Fibroblast of the aortic adventitia (primary cell): ENCODE measurements around the gene ANKRD27. TPM values are rescaled to one million over a fixed set of nuclear protein-coding genes. Genes with fewer than 3 reads are reported as not detected.

Source experiments
- DNase-seq: peaks from one replicate; pipeline ENCODE4 v3.0.0-alpha.2; 2010; ENCODE audit warnings: low read depth
- H3K4me3 ChIP-seq: 2 replicates; pipeline ENCODE4 v1.5.1; 2011; ENCODE audit warnings: low read depth, mild to moderate bottlenecking, control low read depth, low read length, moderate library complexity
- total RNA-seq: library from RNA; depleted of rRNA; stranded (reverse); fragments of >200 nt; gene quantifications from 2 replicates; pipeline ENCODE4 v1.2.3, GENCODE V29; 2012; ENCODE audit warnings: low replicate concordance
- TF ChIP-seq, protein P1 (sequence below): IDR thresholded peaks from 2 replicates; pipeline ENCODE4 v1.5.1; 2011; ENCODE audit warnings: mild to moderate bottlenecking, low read length, control low read depth, inconsistent platforms; ENCODE audit not compliant: insufficient read depth

Gene ANKRD27
- total RNA-seq, 1 donor = 29.0 TPM

DNA sequence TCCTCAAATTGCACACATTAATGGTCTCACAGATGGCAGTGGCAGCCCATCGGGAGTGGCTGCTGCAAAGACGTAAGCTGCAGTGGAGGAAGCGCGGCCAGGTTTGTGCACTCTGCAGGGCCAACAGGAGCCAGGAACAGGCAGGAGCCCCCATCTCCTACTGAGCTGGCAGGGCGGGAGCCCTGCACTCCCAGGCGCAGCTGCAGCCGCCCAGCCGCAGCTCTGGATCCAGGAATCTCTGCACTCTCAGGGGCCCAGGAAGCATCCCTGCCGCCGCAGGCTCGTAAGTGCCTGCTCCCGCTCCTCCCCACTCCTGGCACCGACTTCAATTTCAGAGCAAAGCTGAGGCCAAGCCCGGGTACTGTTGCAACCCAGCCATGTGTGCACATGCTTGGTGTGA lies 37.5 kb downstream of the ANKRD27 start:
- no peak overlapping the region for H3K4me3 ChIP-seq
- no peak for DNase-seq
- TF ChIP-seq, protein P1, sequence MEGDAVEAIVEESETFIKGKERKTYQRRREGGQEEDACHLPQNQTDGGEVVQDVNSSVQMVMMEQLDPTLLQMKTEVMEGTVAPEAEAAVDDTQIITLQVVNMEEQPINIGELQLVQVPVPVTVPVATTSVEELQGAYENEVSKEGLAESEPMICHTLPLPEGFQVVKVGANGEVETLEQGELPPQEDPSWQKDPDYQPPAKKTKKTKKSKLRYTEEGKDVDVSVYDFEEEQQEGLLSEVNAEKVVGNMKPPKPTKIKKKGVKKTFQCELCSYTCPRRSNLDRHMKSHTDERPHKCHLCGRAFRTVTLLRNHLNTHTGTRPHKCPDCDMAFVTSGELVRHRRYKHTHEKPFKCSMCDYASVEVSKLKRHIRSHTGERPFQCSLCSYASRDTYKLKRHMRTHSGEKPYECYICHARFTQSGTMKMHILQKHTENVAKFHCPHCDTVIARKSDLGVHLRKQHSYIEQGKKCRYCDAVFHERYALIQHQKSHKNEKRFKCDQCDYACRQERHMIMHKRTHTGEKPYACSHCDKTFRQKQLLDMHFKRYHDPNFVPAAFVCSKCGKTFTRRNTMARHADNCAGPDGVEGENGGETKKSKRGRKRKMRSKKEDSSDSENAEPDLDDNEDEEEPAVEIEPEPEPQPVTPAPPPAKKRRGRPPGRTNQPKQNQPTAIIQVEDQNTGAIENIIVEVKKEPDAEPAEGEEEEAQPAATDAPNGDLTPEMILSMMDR = no peak

DNA sequence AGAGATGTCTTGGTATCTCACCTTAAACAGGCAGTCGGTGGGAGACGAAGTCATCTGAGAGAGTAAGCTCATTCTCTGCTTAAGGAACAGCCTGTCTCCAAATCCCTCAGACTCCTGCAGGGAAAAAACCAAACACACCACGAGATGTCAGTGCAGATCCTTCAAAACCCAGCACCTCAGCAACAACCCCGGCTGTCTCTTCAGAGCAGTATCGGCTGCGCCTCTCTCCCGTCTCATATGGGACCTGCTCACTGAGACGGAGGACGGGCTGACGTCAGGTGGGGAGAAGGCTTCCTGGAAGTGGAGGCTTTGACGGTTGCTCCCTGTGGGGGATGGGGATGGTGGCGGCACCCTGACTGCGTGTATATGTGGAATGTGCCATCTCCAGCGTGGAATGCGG lies 43.6 kb downstream of the ANKRD27 start:
- no peak overlapping the region for H3K4me3 ChIP-seq
- TF ChIP-seq, protein P1 = no peak
- DNase-seq = no peak

DNA sequence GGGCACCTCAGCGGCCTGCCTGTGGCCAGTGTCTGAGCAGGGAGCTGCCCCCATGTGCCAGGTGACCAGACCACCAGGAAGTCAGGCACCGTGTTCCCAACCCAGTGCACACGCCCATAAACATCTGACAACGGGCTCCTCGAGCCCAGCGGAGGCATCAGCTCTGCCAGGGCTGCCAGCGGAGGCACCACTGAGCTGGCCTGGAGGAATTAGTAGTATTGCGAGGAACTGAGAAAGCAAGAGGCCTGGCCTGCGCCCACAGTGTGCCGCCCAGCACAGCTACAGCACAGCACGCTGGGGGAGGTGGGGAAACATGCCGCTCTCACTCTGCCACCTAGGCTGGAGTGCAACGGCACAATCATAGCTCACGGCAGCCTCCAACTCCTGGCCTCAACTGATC lies 44.6 kb downstream of the ANKRD27 start:
- no peak for DNase-seq
- TF ChIP-seq, protein P1 = no peak
- H3K4me3 ChIP-seq = no peak overlapping the region

DNA sequence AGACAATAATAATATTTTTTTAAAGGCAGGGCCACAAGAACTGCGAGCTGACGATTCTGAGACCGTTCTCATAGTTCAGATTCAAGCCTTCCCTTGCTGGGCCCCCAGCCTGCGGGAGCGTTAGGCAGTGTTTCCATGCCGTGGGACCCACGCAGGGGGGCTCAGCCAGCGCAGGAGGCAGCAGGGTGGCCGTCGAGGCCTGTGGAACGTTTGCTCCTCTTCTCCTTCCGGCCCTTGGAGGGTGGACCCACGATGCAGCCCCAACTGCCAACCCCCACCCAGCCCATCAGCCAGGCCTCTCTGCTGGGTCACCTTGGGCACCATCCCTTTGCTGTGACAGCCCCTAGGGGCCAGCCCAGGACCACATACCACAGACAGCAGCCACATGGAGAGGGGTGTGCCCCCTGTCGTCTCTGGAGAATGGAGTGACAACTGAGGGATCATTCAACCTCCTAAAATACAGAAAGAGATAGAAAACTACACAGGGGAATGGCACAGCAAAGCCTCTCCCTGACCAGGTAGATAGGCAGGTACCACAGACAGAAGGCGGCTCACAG lies 47.2 kb downstream of the ANKRD27 start:
- TF ChIP-seq, protein P1 = no peak
- no peak for DNase-seq
- H3K4me3 ChIP-seq = no peak overlapping the region

DNA sequence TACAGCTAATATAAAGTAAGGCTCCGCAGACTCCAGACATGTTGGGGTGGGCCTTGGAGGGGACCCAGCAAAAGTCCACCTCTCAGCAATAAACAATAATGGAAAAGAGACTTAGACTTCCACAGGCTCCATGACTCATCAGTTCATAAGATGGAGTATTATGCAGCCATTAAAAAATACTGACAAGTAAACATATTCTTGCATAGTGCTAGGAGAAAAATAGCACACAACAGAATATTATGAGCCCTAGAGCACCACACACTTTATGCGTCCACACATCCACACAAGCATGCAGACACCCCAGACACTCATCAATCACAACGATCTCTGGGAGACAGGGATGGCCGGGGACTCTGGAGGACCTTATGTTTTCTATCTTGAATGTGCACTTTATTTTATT lies 48.0 kb downstream of the ANKRD27 start:
- H3K4me3 ChIP-seq = no peak overlapping the region
- TF ChIP-seq, protein P1 = no peak
- no peak for DNase-seq

DNA sequence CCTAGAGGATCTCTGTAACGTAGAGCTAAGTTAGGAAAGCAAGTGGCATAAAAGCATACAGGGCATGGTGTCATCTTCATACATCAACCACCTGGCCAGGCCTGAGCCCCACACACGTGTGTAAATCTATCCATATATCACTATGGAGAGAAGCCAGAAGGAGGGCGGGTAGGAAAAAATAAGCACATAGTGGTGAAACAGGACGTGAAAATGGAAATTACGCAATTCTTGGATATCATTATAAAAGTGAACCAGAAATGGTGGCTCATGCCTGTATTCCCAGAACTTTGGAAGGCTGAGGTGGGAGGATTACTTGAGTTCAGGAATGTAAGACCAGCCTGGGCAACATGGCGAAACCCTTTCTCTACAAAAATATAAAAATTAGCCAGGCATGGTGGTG lies 50.6 kb downstream of the ANKRD27 start:
- TF ChIP-seq, protein P1 = no peak
- H3K4me3 ChIP-seq = no peak overlapping the region
- DNase-seq = peak; percentile 1

DNA sequence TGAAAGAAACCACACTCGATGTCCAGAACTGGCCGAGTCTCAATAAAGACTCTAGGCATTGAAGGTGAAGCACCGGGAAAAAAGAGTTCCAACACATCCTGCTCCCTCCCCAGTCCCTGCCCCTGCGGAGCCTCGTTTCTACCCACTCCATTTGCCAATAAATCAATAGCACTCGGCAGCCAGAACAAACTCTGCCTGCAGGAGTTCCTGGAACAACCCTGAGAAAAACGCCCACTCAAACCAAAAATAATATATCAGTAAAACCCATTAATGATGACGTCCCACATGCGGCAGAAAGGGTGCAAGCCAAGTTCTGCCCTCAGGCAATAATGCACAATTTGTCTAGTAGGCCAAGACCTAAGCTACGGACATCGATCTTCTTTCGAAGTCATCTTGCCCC lies 53.0 kb downstream of the ANKRD27 start:
- no peak overlapping the region for H3K4me3 ChIP-seq
- no peak for DNase-seq
- TF ChIP-seq, protein P1 = no peak
